H1 (cell line): ENCODE data around the gene MMP19.

Experiments used
- BRCA1 ChIP-seq: IDR thresholded peaks from 2 replicates; pipeline ENCODE4 v1.6.1; 2012; ENCODE audit warnings: low read depth, low read length, improper control_type of control experiment
- GABPA ChIP-seq: IDR thresholded peaks from 2 replicates; pipeline ENCODE4 v1.6.1; 2011; ENCODE audit warnings: mild to moderate bottlenecking, low read length, moderate library complexity, borderline replicate concordance; ENCODE audit not compliant: insufficient read depth
- JUND ChIP-seq: IDR thresholded peaks from 2 replicates; pipeline ENCODE4 v1.6.1; 2011; ENCODE audit warnings: mild to moderate bottlenecking, improper control_type of control experiment, low read length
- POLR2A ChIP-seq, 2 experiments: IDR thresholded peaks; 1 replicate in 1 of 2; 2 replicates in 1 of 2; pipeline ENCODE4 v1.6.1; 2011; ENCODE audit warnings: low read depth in 2 of 2, low read length in 2 of 2, mild to moderate bottlenecking in 2 of 2; ENCODE audit errors: control extremely low read depth in 1 of 2
- TAF1 ChIP-seq: IDR thresholded peaks from 2 replicates; pipeline ENCODE4 v1.6.1; 2011; ENCODE audit warnings: mild to moderate bottlenecking, low read depth, low read length

DNA sequence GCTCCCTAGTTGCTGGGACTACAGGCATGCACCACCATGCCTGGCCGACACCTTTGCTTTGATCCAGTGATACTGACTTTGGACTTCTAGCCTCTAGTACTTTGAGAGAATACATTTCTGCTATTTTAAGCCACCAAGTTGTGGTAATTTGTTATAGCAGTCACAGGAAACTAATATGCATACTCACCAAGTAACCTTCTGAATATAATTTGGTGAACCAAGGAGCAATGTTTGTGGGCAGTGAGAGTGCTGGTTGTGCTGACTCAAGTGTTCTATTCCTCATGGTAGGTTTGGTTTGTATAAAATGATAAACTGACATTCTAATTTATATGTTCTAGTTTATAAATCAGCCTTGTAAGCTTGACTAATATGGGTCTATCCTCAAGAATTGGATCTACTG, 42.4 kb upstream of the MMP19 start:
- no peak for TF ChIP-seq TAF1
- no peak for TF ChIP-seq BRCA1
- TF ChIP-seq JUND = no peak
- no peak for TF ChIP-seq POLR2A (IDR thresholded peaks at IDR 0.05; ENCODE audit: control extremely low read depth in 1 of 2, low read depth in 2 of 2, low read length in 2 of 2)
- no peak for TF ChIP-seq GABPA
